Measurements from ENCODE around the gene ORC5.

DNA sequence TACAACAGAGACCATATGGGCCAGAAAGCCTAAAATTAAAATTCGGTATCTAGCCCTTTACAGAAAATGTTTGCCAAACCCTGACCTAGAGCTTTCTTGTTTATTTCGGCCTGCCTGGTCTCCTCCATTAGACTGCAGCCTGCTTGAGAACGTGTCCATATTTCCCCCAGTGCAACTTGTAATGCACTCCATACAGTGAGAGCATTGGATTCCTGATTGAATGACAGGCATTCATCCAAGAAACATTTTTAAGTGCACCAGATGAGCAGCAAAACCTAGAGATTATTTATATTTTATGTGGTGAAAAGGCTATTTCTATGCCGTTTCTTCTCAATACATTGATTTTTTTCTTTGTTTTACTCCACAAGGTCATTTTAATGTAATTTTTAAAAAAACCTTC lies 47.4 kb upstream of the ORC5 start:
- TF ChIP-seq, protein P1, sequence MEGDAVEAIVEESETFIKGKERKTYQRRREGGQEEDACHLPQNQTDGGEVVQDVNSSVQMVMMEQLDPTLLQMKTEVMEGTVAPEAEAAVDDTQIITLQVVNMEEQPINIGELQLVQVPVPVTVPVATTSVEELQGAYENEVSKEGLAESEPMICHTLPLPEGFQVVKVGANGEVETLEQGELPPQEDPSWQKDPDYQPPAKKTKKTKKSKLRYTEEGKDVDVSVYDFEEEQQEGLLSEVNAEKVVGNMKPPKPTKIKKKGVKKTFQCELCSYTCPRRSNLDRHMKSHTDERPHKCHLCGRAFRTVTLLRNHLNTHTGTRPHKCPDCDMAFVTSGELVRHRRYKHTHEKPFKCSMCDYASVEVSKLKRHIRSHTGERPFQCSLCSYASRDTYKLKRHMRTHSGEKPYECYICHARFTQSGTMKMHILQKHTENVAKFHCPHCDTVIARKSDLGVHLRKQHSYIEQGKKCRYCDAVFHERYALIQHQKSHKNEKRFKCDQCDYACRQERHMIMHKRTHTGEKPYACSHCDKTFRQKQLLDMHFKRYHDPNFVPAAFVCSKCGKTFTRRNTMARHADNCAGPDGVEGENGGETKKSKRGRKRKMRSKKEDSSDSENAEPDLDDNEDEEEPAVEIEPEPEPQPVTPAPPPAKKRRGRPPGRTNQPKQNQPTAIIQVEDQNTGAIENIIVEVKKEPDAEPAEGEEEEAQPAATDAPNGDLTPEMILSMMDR (CRISPR knock-in tag; IDR thresholded peaks at IDR 0.05): no peak
- TF ChIP-seq, protein P2, sequence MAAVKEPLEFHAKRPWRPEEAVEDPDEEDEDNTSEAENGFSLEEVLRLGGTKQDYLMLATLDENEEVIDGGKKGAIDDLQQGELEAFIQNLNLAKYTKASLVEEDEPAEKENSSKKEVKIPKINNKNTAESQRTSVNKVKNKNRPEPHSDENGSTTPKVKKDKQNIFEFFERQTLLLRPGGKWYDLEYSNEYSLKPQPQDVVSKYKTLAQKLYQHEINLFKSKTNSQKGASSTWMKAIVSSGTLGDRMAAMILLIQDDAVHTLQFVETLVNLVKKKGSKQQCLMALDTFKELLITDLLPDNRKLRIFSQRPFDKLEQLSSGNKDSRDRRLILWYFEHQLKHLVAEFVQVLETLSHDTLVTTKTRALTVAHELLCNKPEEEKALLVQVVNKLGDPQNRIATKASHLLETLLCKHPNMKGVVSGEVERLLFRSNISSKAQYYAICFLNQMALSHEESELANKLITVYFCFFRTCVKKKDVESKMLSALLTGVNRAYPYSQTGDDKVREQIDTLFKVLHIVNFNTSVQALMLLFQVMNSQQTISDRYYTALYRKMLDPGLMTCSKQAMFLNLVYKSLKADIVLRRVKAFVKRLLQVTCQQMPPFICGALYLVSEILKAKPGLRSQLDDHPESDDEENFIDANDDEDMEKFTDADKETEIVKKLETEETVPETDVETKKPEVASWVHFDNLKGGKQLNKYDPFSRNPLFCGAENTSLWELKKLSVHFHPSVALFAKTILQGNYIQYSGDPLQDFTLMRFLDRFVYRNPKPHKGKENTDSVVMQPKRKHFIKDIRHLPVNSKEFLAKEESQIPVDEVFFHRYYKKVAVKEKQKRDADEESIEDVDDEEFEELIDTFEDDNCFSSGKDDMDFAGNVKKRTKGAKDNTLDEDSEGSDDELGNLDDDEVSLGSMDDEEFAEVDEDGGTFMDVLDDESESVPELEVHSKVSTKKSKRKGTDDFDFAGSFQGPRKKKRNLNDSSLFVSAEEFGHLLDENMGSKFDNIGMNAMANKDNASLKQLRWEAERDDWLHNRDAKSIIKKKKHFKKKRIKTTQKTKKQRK (IDR thresholded peaks at IDR 0.05; ENCODE audit: low read length): no peak
- no peak for TF ChIP-seq ZNF143 (CRISPR knock-in tag; IDR thresholded peaks at IDR 0.05)
- TF ChIP-seq SAFB2 (CRISPR knock-in tag; IDR thresholded peaks at IDR 0.05; ENCODE audit: borderline replicate concordance, low read depth): no peak
- TF ChIP-seq HMG20A (CRISPR knock-in tag; IDR thresholded peaks at IDR 0.05; ENCODE audit: borderline replicate concordance): no peak
- TF ChIP-seq SIN3B (IDR thresholded peaks at IDR 0.05; ENCODE audit: low read length): no peak
- TF ChIP-seq, protein P3, sequence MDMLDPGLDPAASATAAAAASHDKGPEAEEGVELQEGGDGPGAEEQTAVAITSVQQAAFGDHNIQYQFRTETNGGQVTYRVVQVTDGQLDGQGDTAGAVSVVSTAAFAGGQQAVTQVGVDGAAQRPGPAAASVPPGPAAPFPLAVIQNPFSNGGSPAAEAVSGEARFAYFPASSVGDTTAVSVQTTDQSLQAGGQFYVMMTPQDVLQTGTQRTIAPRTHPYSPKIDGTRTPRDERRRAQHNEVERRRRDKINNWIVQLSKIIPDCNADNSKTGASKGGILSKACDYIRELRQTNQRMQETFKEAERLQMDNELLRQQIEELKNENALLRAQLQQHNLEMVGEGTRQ (IDR thresholded peaks at IDR 0.05; ENCODE audit: low read depth, low read length): no peak
- TF ChIP-seq, protein P3 (CRISPR knock-in tag; IDR thresholded peaks at IDR 0.05; ENCODE audit: borderline replicate concordance): no peak
- TF ChIP-seq GFI1 (CRISPR knock-in tag; IDR thresholded peaks at IDR 0.05; ENCODE audit: borderline replicate concordance): no peak
- TF ChIP-seq TBP (CRISPR knock-in tag; IDR thresholded peaks at IDR 0.05): no peak

Measured in HepG2 (cell line).